HEK293 (cell line): ENCODE data around the gene FOXP1.

Experiments
- CTCF ChIA-PET: fragments of 350-600 bp; formaldehyde crosslinking; extraction: SDS; loops from one replicate; lab custom pipeline; 2021; ENCODE audit warnings: antibody characterized with exemption; lab: Yijun Ruan, JAX
- POLR2A ChIA-PET: fragments of 300-600 bp; formaldehyde crosslinking; extraction: SDS; loops from one replicate; lab custom pipeline; 2020; ENCODE audit warnings: antibody characterized with exemption, inconsistent platforms; lab: Yijun Ruan, JAX
- H3K27ac ChIP-seq: fragments of 200-500 bp; sonication (Bioruptor generic); 2 replicates; pipeline ENCODE4 v1.5.1; 2014; ENCODE audit warnings: low read depth, low read length, control low read depth, inconsistent platforms; ENCODE audit errors: extremely low read depth
- H3K36me3 ChIP-seq, 2 experiments: fragments of 200-500 bp in 1 of 2; sonication (Bioruptor generic) in 1 of 2; 1 replicate in 1 of 2; 2 replicates in 1 of 2; pipeline ENCODE4 v1.5.1; 2014 to 2017; ENCODE audit warnings: inconsistent platforms in 2 of 2, low read length in 2 of 2; ENCODE audit not compliant: control insufficient read depth in 2 of 2, insufficient read depth in 1 of 2
- H3K4me1 ChIP-seq: fragments of 200-500 bp; sonication (Bioruptor generic); 2 replicates; pipeline ENCODE4 v1.5.1; 2014; ENCODE audit warnings: mild to moderate bottlenecking, low read length, inconsistent platforms; ENCODE audit not compliant: control insufficient read depth, insufficient read depth
- H3K4me3 ChIP-seq: 2 replicates; pipeline ENCODE4 v1.5.1; 2011; ENCODE audit warnings: low read depth, mild to moderate bottlenecking, control low read depth, low read length, moderate library complexity
- H3K9me3 ChIP-seq: fragments of 200-500 bp; sonication (Bioruptor generic); 2 replicates; pipeline ENCODE4 v1.5.1; 2014; ENCODE audit warnings: low read depth, low read length, inconsistent platforms; ENCODE audit not compliant: control insufficient read depth, insufficient read depth
- GLI4 ChIP-seq: fragments of 450-650 bp; formaldehyde crosslinking; IDR thresholded peaks from 2 replicates; pipeline ENCODE4 v1.5.1; 2016; ENCODE audit warnings: missing biosample characterization, missing genetic modification characterization
- HOXA7 ChIP-seq: sonication (generic); formaldehyde crosslinking; IDR thresholded peaks from 2 replicates; pipeline ENCODE4 v1.8.1; 2022; ENCODE audit warnings: missing genetic modification reagents, borderline replicate concordance
- MEIS1 ChIP-seq: sonication (generic); formaldehyde crosslinking; IDR thresholded peaks from 2 replicates; pipeline ENCODE4 v1.8.1; 2022; ENCODE audit warnings: missing genetic modification reagents, mild to moderate bottlenecking, borderline replicate concordance
- MZF1 ChIP-seq: fragments of 450-650 bp; formaldehyde crosslinking; IDR thresholded peaks from 2 replicates; pipeline ENCODE4 v1.5.1; 2017; ENCODE audit warnings: missing biosample characterization, missing genetic modification characterization, borderline replicate concordance
- ZNF19 ChIP-seq: fragments of 450-650 bp; formaldehyde crosslinking; IDR thresholded peaks from 2 replicates; pipeline ENCODE4; 2016; ENCODE audit warnings: missing biosample characterization, missing genetic modification characterization, low read depth
- ZNF223 ChIP-seq: fragments of 450-650 bp; formaldehyde crosslinking; IDR thresholded peaks from 2 replicates; pipeline ENCODE4 v1.5.1; 2016; ENCODE audit warnings: missing biosample characterization, missing genetic modification characterization
- ZNF449 ChIP-seq: fragments of 450-650 bp; formaldehyde crosslinking; IDR thresholded peaks from 2 replicates; pipeline ENCODE4 v1.5.1; 2017; ENCODE audit warnings: missing biosample characterization, mild to moderate bottlenecking, missing genetic modification characterization, moderate library complexity
- ZNF768 ChIP-seq: fragments of 450-650 bp; formaldehyde crosslinking; IDR thresholded peaks from 2 replicates; pipeline ENCODE4 v1.5.1; 2018; ENCODE audit warnings: missing biosample characterization, mild to moderate bottlenecking, missing genetic modification characterization
- ZNF777 ChIP-seq: fragments of 450-650 bp; formaldehyde crosslinking; IDR thresholded peaks from 2 replicates; pipeline ENCODE4 v1.5.1; 2017; ENCODE audit warnings: missing biosample characterization, missing genetic modification characterization, borderline replicate concordance
- ZSCAN16 ChIP-seq: fragments of 450-650 bp; formaldehyde crosslinking; IDR thresholded peaks from 2 replicates; pipeline ENCODE4 v1.5.1; 2016; ENCODE audit warnings: missing biosample characterization, missing genetic modification characterization
- ZSCAN5A ChIP-seq: fragments of 450-650 bp; formaldehyde crosslinking; IDR thresholded peaks from 2 replicates; pipeline ENCODE4 v1.5.1; 2016; ENCODE audit warnings: missing biosample characterization, missing genetic modification characterization
- TF ChIP-seq, protein P1 (sequence below): fragments of 450-650 bp; formaldehyde crosslinking; IDR thresholded peaks from 2 replicates; pipeline ENCODE4 v1.5.1; 2017; ENCODE audit warnings: missing biosample characterization, missing genetic modification characterization
- TF ChIP-seq, protein P2 (sequence below): fragments of 450-650 bp; formaldehyde crosslinking; IDR thresholded peaks from 2 replicates; pipeline ENCODE4 v1.5.1; 2016; ENCODE audit warnings: missing biosample characterization, missing genetic modification characterization

Gene FOXP1

GRCh38 chr3:71127052-71127831 is 456.3 kb downstream of the FOXP1 start:
- Histone ChIP-seq H3K9me3 (no peaks in the 10 kb centered on the region), H3K27ac (no peak overlapping the region), H3K36me3 (no peaks in the 10 kb centered on the region), H3K4me1 (peaks cover 18% of the 10 kb centered on the region)
- POLR2A ChIA-PET = no interaction called here
- TF ChIP-seq ZNF777 (tag by site-specific recombination) (no peak), ZSCAN16 (tag by site-specific recombination) (no peak), ZNF19 (tag by site-specific recombination) (no peak), HOXA7 (CRISPR knock-in tag) (no peak), ZSCAN5A (tag by site-specific recombination) (no peak), MEIS1 (CRISPR knock-in tag) (no peak), ZNF223 (tag by site-specific recombination) (no peak)
- TF ChIP-seq, protein P1, sequence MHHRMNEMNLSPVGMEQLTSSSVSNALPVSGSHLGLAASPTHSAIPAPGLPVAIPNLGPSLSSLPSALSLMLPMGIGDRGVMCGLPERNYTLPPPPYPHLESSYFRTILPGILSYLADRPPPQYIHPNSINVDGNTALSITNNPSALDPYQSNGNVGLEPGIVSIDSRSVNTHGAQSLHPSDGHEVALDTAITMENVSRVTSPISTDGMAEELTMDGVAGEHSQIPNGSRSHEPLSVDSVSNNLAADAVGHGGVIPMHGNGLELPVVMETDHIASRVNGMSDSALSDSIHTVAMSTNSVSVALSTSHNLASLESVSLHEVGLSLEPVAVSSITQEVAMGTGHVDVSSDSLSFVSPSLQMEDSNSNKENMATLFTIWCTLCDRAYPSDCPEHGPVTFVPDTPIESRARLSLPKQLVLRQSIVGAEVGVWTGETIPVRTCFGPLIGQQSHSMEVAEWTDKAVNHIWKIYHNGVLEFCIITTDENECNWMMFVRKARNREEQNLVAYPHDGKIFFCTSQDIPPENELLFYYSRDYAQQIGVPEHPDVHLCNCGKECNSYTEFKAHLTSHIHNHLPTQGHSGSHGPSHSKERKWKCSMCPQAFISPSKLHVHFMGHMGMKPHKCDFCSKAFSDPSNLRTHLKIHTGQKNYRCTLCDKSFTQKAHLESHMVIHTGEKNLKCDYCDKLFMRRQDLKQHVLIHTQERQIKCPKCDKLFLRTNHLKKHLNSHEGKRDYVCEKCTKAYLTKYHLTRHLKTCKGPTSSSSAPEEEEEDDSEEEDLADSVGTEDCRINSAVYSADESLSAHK (tag by site-specific recombination) = no peak
- TF ChIP-seq, all 188 proteins: peak for 0
- CTCF ChIA-PET = interaction anchor here (0.6 kb wide), 1 partner anchor 120 kb away, joined by 3 read pairs; no protein-coding TSS in a partner anchor
- H3K4me3 ChIP-seq = no peak overlapping the region

DNA sequence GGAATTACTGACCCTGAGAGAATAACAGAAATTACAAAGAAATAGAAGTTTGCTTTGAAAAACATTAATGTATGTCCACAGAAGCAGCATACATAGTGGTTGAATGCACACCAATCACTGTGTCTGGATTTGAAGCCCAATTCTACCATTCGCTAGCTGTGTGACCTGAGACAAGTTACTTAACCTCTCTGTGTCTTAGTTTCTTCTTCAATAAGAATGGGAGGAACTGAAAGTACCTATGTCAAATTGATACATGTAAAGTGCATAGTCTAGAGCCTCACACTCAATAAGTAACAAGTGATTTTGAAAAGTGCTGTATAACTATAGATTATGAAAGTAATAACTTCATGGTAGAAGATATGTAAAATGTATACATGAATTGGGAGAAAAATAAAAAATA is 457.8 kb downstream of the FOXP1 start:
- ChIA-PET POLR2A (no interaction called here), CTCF (no interaction called here)
- H3K27ac ChIP-seq = no peak overlapping the region
- H3K4me3 ChIP-seq = no peak overlapping the region
- no peaks in the 10 kb centered on the region for H3K9me3 ChIP-seq
- H3K4me1 ChIP-seq = 0 out of 2 replicates have a peak, but pooled peaks cover 9% of the 10 kb centered on the region
- no peaks in the 10 kb centered on the region for H3K36me3 ChIP-seq
- TF ChIP-seq, protein P2, sequence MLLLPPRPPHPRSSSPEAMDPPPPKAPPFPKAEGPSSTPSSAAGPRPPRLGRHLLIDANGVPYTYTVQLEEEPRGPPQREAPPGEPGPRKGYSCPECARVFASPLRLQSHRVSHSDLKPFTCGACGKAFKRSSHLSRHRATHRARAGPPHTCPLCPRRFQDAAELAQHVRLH = 0 out of 2 replicates have a peak, but pooled peaks have one; percentile 14
- TF ChIP-seq GLI4 (tag by site-specific recombination) = no peak
- peak; percentile 28; the same call in 1 of the 2 replicates for TF ChIP-seq ZNF768

DNA sequence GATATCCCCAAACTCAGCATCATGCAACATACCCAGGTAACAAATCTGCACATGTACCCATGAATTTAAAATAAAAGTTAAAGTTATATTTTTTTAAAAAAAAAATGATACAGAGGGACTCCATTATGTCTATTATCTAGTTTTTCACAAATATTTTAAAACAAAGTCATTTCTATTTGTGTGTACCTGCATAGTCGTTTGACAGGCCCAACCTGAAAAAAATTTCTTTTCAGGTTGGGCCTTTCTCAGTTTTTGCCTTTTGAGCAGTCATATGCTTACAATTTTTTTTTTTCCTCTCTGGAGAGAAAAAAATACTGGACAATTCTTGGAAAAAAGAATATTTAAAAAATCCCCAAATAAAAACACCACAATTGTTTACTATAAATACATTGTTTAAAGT is 459.5 kb downstream of the FOXP1 start:
- ChIA-PET CTCF (no interaction called here), POLR2A (no interaction called here)
- Histone ChIP-seq H3K9me3 (no peaks in the 10 kb centered on the region), H3K4me3 (no peak overlapping the region), H3K4me1 (0 out of 2 replicates have a peak, but pooled peaks cover 8% of the 10 kb centered on the region), H3K27ac (no peak overlapping the region), H3K36me3 (no peaks in the 10 kb centered on the region)
- TF ChIP-seq MZF1 (tag by site-specific recombination) (no peak), ZNF449 (tag by site-specific recombination) (peak; percentile 94)
